Stimulated activated naive B cell treated with anti-CD40 and anti-IgM and Interleukin-4, amounts not matched to agents 10 μg/mL and 1 μg/mL and 100 μg/mL, for 72 hours (primary cell): ENCODE results near the gene DGKQ.
A peak's percentile ranks its signal among the peaks of the same experiment; 100 is the strongest.
"Not testable (repeated sequence)": the region's sequence is repeated elsewhere in the genome, so short reads cannot be mapped to it uniquely, and the experiment has no call there.

ENCODE experiments used
- ATAC-seq, 2 donors: fragments of 150-1000 bp; cut with Tn5 transposase; replicated peaks; 2 replicates each; pipeline ENCODE4 v1.10.0; 2021; ENCODE audit warnings: moderate library complexity in 1 of 2
- DNase-seq: peaks from one replicate; pipeline ENCODE4 v3.0.0; 2021
- H3K27ac Mint-ChIP-seq: one replicate; pipeline ENCODE4 v1.8.0; 2022; ENCODE audit warnings: mild to moderate bottlenecking, mixed read lengths
- H3K27me3 Mint-ChIP-seq, 2 donors: one replicate each; pipeline ENCODE4 v1.8.0; 2022; ENCODE audit warnings: mixed read lengths in 2 of 2
- H3K36me3 Mint-ChIP-seq, 2 donors: one replicate each; pipeline ENCODE4 v1.8.0; 2022; ENCODE audit warnings: mixed read lengths in 2 of 2, mild to moderate bottlenecking in 1 of 2
- H3K4me1 Mint-ChIP-seq, 2 donors: one replicate each; pipeline ENCODE4 v1.8.0; 2022; ENCODE audit warnings: mixed read lengths in 2 of 2, mild to moderate bottlenecking in 1 of 2
- H3K4me3 Mint-ChIP-seq, 2 donors: one replicate each; pipeline ENCODE4 v1.8.0; 2022; ENCODE audit warnings: mild to moderate bottlenecking in 2 of 2, mixed read lengths in 2 of 2, moderate library complexity in 1 of 2
- H3K9me3 Mint-ChIP-seq, 2 donors: one replicate each; pipeline ENCODE4 v1.8.0; 2022; ENCODE audit warnings: mixed read lengths in 2 of 2, mild to moderate bottlenecking in 1 of 2

The DGKQ gene

DNA sequence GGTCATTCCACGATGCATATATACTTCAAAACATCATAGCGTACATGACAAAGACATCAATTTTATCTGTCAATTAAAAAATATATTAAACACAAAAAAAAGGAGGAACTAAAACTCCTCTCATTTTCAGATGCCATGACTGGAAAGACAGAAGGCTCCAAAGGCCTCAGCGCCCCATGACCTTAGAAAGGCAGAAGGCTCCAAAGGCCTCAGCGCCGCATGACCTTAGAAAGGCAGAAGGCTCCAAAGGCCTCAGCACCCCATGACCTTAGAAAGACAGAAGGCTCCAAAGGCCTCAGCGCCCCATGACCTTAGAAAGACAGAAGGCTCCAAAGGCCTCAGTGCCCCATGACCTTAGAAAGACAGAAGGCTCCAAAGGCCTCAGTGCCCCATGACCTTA lies 54.8 kb downstream of the DGKQ start:
- peaks cover 57 to 85% of the 10 kb centered on the region in 2 donors for H3K4me1 Mint-ChIP-seq
- peaks cover 32 to 56% of the 10 kb centered on the region in 2 donors for H3K36me3 Mint-ChIP-seq
- ATAC-seq, H3K27ac Mint-ChIP-seq, H3K4me3 Mint-ChIP-seq, DNase-seq, H3K27me3 Mint-ChIP-seq: not testable (repeated sequence)
- H3K9me3 Mint-ChIP-seq, result peaks cover 8 to 11% of the 10 kb centered on the region in 2 donors

GRCh38 chr4:917992-918391 lies 55.4 kb downstream of the DGKQ start:
- Mint-ChIP-seq H3K9me3 (peaks cover 8 to 11% of the 10 kb centered on the region in 2 donors), H3K27me3 (no peaks in the 10 kb centered on the region), H3K4me3 (no peak overlapping the region), H3K27ac (no peak overlapping the region), H3K36me3 (peaks cover 32 to 56% of the 10 kb centered on the region in 2 donors), H3K4me1 (peaks cover 54 to 79% of the 10 kb centered on the region in 2 donors)
- DNase-seq, result no peak
- no peak for ATAC-seq

DNA sequence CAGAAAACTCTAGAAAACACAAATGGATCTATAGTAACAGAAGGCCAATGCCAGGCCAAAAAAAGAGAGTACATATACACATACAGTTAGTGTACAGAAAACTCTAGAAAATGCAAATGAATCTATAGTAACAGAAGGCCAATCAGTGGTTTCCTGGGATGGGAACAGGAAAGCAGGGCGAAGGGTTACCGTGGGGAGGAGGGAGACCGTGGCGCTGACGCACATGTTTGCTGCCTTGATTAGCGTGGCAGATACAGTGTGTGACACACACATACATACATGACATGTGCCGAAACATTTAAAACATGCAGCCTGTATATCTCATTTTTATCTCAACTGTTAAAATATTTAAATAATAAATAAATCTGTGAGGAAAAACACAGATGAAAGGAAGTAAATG lies 55.9 kb downstream of the DGKQ start:
- H3K4me3 Mint-ChIP-seq, result no peak overlapping the region
- ATAC-seq, result no peak
- no peak for DNase-seq
- H3K4me1 Mint-ChIP-seq, result peaks cover 49 to 74% of the 10 kb centered on the region in 2 donors
- H3K36me3 Mint-ChIP-seq, result peaks cover 27 to 55% of the 10 kb centered on the region in 2 donors
- no peaks in the 10 kb centered on the region for H3K27me3 Mint-ChIP-seq
- no peak overlapping the region for H3K27ac Mint-ChIP-seq
- H3K9me3 Mint-ChIP-seq, result peaks cover 8 to 11% of the 10 kb centered on the region in 2 donors

- Mint-ChIP-seq H3K36me3 (peaks cover 27 to 56% of the 10 kb centered on the region in 2 donors), H3K9me3 (peaks cover 8 to 11% of the 10 kb centered on the region in 2 donors), H3K27ac (peak overlapping the region; percentile 84), H3K4me1 (peaks cover 39 to 61% of the 10 kb centered on the region in 2 donors), H3K27me3 (no peaks in the 10 kb centered on the region), H3K4me3 (peak overlapping the region; percentile 73 to 79)
- DNase-seq (no peak), ATAC-seq (peak; percentile 71 to 78)
These were observed 57.8 kb downstream of the DGKQ start for GRCh38 chr4:915595-915994.

DNA sequence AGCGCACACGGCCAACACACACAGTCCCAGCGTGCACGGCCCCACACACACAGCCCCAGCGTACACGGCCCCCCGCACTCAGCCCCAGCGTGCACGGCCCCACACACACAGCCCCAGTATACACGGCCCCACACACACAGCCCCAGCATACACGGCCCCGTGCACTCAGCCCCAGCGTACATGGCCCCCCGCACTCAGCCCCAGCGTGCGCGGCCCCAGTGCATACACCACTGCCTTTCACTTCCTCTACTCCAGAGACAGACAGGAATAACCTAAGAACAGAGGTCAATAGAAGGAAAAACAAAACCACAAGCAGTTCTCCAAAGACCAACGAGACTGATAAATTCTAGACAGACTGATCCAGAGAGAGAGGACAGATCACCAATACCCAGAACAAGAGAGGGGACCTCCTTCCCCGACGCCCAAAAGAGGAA lies 58.3 kb downstream of the DGKQ start:
- peak; percentile 90 to 95 for ATAC-seq
- Mint-ChIP-seq H3K27me3 (no peaks in the 10 kb centered on the region), H3K27ac (peak overlapping the region; percentile 84), H3K4me1 (peaks cover 37 to 60% of the 10 kb centered on the region in 2 donors), H3K36me3 (peaks cover 29 to 55% of the 10 kb centered on the region in 2 donors), H3K9me3 (peaks cover 8 to 11% of the 10 kb centered on the region in 2 donors), H3K4me3 (peak overlapping the region; percentile 73 to 79)
- no peak for DNase-seq

DNA sequence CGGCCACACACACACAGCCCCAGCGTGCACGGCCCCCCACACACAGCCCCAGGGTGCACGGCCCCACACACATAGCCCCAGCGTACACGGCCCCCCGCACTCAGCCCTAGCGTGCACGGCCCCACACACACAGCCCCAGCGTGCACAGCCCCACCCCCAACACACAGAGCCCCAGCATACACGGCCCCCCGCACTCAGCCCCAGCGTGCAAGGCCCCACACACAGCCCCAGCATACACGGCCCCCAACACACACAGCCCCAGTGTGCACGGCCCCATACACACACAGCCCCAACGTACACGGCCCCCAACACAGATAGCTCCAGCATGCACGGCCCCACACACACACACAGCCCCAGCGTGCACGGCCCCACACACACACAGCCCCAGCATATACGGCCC lies 58.8 kb downstream of the DGKQ start:
- ATAC-seq, result no peak
- no peaks in the 10 kb centered on the region for H3K27me3 Mint-ChIP-seq
- peak overlapping the region in 1 of 2 donors; percentile 79 for H3K4me3 Mint-ChIP-seq
- H3K27ac Mint-ChIP-seq, result no peak overlapping the region
- no peak for DNase-seq
- H3K4me1 Mint-ChIP-seq, result peaks cover 33 to 55% of the 10 kb centered on the region in 2 donors
- H3K36me3 Mint-ChIP-seq, result peaks cover 26 to 52% of the 10 kb centered on the region in 2 donors
- H3K9me3 Mint-ChIP-seq, result peaks cover 7 to 11% of the 10 kb centered on the region in 2 donors

GRCh38 chr4:913280-913618 lies 60.1 kb downstream of the DGKQ start:
- Mint-ChIP-seq H3K9me3 (peaks cover 5 to 10% of the 10 kb centered on the region in 2 donors), H3K4me3 (no peak overlapping the region), H3K4me1 (peaks cover 29 to 45% of the 10 kb centered on the region in 2 donors), H3K36me3 (peaks cover 28 to 56% of the 10 kb centered on the region in 2 donors), H3K27ac (no peak overlapping the region), H3K27me3 (no peaks in the 10 kb centered on the region)
- no peak for DNase-seq
- no peak for ATAC-seq

DNA sequence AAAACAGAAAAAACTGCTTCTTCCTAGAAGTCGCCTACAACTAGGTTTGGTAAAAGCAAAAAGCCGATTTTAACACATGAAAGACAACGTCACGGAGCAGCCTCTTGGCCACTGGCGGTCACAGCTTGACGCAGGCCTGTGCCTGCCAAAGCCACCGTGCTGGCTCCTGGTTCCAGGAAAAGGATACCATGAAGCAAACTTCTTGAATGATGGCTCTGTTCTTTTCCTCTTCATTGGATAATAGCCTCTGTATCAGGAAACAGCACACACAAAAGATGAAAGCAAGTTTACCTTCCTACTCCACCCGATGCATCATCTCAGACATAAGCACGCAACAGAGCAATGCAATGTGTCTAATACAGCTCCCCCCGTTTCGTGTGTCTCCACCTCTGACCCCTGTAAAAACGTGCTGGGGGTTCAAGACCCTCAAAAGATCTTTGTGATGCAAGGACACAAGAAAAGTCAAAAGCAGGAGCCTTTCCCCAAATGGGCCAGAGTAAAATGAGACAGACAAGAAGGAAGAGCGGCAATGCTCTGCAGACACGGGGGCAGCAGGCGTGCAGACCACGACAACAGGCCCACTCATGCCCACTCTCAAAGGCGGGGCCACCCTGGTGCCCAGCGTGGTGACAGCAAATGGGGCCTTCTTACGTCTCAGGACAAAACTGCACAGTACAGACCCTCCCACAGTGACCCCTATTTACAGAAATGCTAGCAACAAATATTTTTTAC lies 60.7 kb downstream of the DGKQ start:
- Mint-ChIP-seq H3K4me3 (no peak overlapping the region), H3K36me3 (peaks cover 27 to 54% of the 10 kb centered on the region in 2 donors), H3K27ac (no peak overlapping the region), H3K27me3 (no peaks in the 10 kb centered on the region), H3K9me3 (peaks cover 2 to 5% of the 10 kb centered on the region in 2 donors), H3K4me1 (peaks cover 27 to 40% of the 10 kb centered on the region in 2 donors)
- ATAC-seq, result no peak
- no peak for DNase-seq

DNA sequence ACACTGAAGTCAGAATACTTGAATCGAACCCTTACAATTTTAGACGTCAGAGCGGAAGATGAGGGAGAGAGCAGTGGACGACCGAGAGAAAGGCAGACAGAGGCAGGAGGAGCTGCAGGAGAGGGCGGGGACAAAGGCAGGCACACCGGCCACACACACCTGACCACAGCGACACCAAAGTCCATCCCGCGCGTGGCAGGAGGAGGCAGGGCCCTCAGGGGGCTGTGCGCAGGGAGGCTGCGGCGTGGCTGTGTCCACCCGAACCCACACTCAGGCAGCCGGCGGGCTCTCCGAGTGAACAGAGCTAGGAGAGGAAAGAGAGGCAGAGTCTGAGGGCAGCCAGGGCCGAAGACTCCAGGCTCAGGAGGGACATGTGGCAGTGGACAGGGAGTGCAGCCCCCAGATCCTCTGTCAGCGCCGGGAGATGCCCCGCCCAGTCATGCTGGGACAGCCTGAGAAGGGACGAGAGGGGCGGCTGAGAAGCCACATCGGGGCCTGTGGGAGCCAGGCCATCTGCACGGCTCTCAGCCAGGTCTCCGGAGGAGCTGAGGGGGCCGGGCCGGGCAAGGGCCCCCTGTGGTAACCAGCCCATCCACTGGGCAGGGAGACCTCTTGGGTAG lies 61.4 kb downstream of the DGKQ start:
- Mint-ChIP-seq H3K9me3 (peaks cover 0 to 2% of the 10 kb centered on the region in 2 donors), H3K4me3 (no peak overlapping the region), H3K36me3 (peaks cover 27 to 48% of the 10 kb centered on the region in 2 donors), H3K27me3 (no peaks in the 10 kb centered on the region), H3K4me1 (peaks cover 22 to 34% of the 10 kb centered on the region in 2 donors), H3K27ac (no peak overlapping the region)
- ATAC-seq (no peak), DNase-seq (no peak)

- Mint-ChIP-seq H3K36me3 (peaks cover 33 to 49% of the 10 kb centered on the region in 2 donors), H3K4me1 (peaks cover 15 to 27% of the 10 kb centered on the region in 2 donors), H3K27ac (peak overlapping the region; percentile 47), H3K27me3 (no peaks in the 10 kb centered on the region), H3K9me3 (peaks cover 0 to 5% of the 10 kb centered on the region in 2 donors), H3K4me3 (no peak overlapping the region)
- DNase-seq (no peak), ATAC-seq (no peak)
These were observed 62.1 kb downstream of the DGKQ start for GRCh38 chr4:911221-911751.

- Mint-ChIP-seq H3K36me3 (peaks cover 40 to 52% of the 10 kb centered on the region in 2 donors), H3K4me3 (peak overlapping the region in 1 of 2 donors; percentile 20), H3K9me3 (peaks cover 0 to 8% of the 10 kb centered on the region in 2 donors), H3K27me3 (no peaks in the 10 kb centered on the region), H3K27ac (no peak overlapping the region), H3K4me1 (peaks cover 11 to 19% of the 10 kb centered on the region in 2 donors)
- DNase-seq, result no peak
- ATAC-seq, result no peak
These were observed 62.8 kb downstream of the DGKQ start for GRCh38 chr4:910366-911091.

- peak overlapping the region; percentile 47 for H3K27ac Mint-ChIP-seq
- H3K4me1 Mint-ChIP-seq, result peaks cover 3 to 12% of the 10 kb centered on the region in 2 donors
- no peak for DNase-seq
- no peak overlapping the region for H3K4me3 Mint-ChIP-seq
- H3K36me3 Mint-ChIP-seq, result peaks cover 42 to 50% of the 10 kb centered on the region in 2 donors
- H3K9me3 Mint-ChIP-seq, result peaks cover 0 to 9% of the 10 kb centered on the region in 2 donors
- H3K27me3 Mint-ChIP-seq, result no peaks in the 10 kb centered on the region
- ATAC-seq, result no peak
These were observed 63.5 kb downstream of the DGKQ start for GRCh38 chr4:909821-910220.

DNA sequence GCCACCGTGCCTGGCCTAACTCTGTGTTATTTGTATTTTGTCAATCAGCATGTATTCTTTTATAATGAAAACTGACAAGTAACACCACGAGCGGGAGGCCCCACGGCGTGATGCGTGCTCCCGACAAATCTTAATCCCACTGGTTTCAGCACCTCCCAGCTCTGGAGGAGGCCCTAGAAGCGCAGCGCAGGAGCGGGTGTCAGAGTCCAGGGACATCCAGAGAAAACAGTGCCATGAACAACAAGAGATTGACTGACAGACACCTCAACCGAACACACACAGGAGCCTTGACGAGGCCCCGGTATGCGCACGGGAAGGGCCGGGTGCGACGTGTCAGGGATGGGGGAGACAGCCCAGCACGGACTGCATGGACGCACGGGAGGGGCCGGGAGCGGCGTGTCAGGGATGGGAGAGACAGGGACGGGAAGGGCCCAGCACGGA lies 64.2 kb downstream of the DGKQ start:
- Mint-ChIP-seq H3K27me3 (no peaks in the 10 kb centered on the region), H3K4me3 (no peak overlapping the region), H3K36me3 (peaks cover 44 to 51% of the 10 kb centered on the region in 2 donors), H3K9me3 (peaks cover 0 to 9% of the 10 kb centered on the region in 2 donors), H3K27ac (no peak overlapping the region), H3K4me1 (peaks cover 0 to 5% of the 10 kb centered on the region in 2 donors)
- ATAC-seq (no peak), DNase-seq (no peak)
